Thyroid gland (tissue), 4 donors: ENCODE measurements around the gene PDPK1.
"Not testable (repeated sequence)": the region's sequence is repeated elsewhere in the genome, so short reads cannot be mapped to it uniquely, and the experiment has no call there.

Experiments
- CTCF ChIP-seq, 6 experiments: fragments of 200-600 bp in 3 of 6; fragments of 450-650 bp in 3 of 6; sonication (generic) in 3 of 6; IDR thresholded peaks; one replicate each; pipeline ENCODE4 v1.5.1; 2016 to 2019; ENCODE audit warnings: antibody characterized with exemption in 6 of 6, mild to moderate bottlenecking in 2 of 6, inconsistent platforms in 1 of 6, moderate library complexity in 1 of 6
- POLR2A ChIP-seq, 2 donors: fragments of 450-650 bp; IDR thresholded peaks; one replicate each; pipeline ENCODE4 v1.6.1; 2017; ENCODE audit warnings: antibody characterized with exemption in 2 of 2, mild to moderate bottlenecking in 2 of 2, moderate library complexity in 1 of 2

- TF ChIP-seq CTCF, POLR2A (IDR thresholded peaks at IDR 0.05): not testable (repeated sequence)
Observed at GRCh38 chr16:2567506-2567905, 29.7 kb downstream of the PDPK1 start.
